Measurements from ENCODE around the gene PPP1R17.

PPP1R17 gene

DNA sequence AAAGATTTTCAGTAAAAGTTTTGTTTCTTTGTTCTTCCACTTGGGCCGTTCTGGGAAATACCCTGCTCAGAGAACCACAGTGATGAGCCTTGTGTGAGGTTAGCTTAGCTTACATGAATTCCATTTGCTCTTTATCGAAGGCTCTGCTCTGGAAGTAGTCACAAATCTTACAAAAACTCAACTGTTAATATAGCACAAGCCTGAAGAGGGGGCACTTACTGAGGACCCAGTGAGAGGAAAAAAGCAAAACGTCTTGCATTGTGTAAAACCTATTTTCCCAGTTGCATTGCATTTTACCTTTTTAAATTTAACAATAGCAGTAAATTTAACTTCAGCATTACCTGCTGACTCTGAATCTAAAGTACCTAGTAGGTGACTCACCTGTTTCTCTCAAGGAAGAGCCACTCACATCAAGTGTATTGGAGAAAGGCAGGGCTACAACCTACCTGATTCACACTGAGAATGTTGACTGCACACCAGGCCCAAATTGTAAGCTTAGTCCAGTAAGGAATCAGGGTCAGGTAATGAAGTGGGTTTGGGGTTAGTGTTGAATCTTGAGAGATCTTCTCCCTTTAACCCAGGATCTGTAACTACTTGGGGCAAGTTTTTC, 42.3 kb downstream of the PPP1R17 start:
- Histone ChIP-seq H2BK5ac (ENCODE audit: low read depth, low read length, poor library complexity) (no peak overlapping the region), H3K9me3 (ENCODE audit: insufficient read depth, low read depth, low read length) (no peaks in the 10 kb centered on the region), H4K8ac (ENCODE audit: low read depth, low read length) (no peak overlapping the region), H2AK5ac (ENCODE audit: low read length) (no peak overlapping the region), H3K9ac (ENCODE audit: low read length) (no peak overlapping the region), H3K4me1 (ENCODE audit: control insufficient read depth in 1 of 2, insufficient read depth in 2 of 2, low read length in 2 of 2) (no peaks in the 10 kb centered on the region), H3K14ac (ENCODE audit: low read length) (no peak overlapping the region), H2BK12ac (ENCODE audit: low read length) (no peak overlapping the region), H3K36me3 (ENCODE audit: control insufficient read depth in 1 of 2, insufficient read depth in 2 of 2, low read length in 2 of 2) (no peaks in the 10 kb centered on the region), H3K18ac (ENCODE audit: low read length) (no peak overlapping the region), H2BK120ac (ENCODE audit: insufficient read depth, low read length, poor library complexity) (no peak overlapping the region), H2AFZ (ENCODE audit: insufficient read depth, low read length, poor library complexity) (no peak overlapping the region), H3K4me3 (ENCODE audit: low read depth, low read length) (no peak overlapping the region), H3K79me2 (ENCODE audit: control insufficient read depth, insufficient read depth, low read length, poor library complexity) (no peaks in the 10 kb centered on the region), H4K12ac (ENCODE audit: low read depth, low read length) (no peak overlapping the region), H3K4me2 (ENCODE audit: low read length) (no peak overlapping the region), H3K23ac (ENCODE audit: low read length) (no peak overlapping the region), H4K91ac (ENCODE audit: low read depth, low read length) (no peak overlapping the region), H3K27ac (ENCODE audit: low read depth, low read length) (no peak overlapping the region), H3K79me1 (ENCODE audit: low read length) (no peaks in the 10 kb centered on the region), H3K4ac (ENCODE audit: low read depth, low read length) (no peak overlapping the region), H3K27me3 (ENCODE audit: insufficient read depth, low read length) (no peaks in the 10 kb centered on the region)
- no CpG with 5 or more reads among the region's 3 CpGs for WGBS (ENCODE audit: extremely low coverage, insufficient coverage, insufficient read length)
- no peak for DNase-seq

DNA sequence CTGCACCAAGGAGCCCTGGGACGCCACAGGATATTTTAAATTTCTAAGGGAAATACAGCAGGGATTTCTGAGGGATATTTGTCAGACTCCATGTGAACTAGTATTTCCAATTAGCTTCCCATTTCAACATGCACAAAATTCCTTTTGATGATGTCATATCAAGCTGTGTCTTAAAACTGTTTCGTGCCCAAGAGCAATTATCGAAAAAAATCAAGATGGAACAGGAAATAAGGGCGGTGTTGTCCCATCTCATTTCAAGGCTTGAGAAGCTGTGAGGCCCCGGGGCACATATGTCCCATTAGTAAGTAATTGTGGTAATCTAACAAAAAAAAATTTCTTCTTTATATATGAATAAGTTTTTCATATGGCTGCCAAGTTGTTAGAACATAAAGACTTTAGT, 47.4 kb downstream of the PPP1R17 start:
- WGBS (ENCODE audit: extremely low coverage, insufficient coverage, insufficient read length): no CpG with 5 or more reads among the region's 5 CpGs
- no peaks in the 10 kb centered on the region for H3K79me2 ChIP-seq (ENCODE audit: control insufficient read depth, insufficient read depth, low read length, poor library complexity)
- no peaks in the 10 kb centered on the region for H3K79me1 ChIP-seq (ENCODE audit: low read length)
- no peaks in the 10 kb centered on the region for H3K36me3 ChIP-seq (ENCODE audit: control insufficient read depth in 1 of 2, insufficient read depth in 2 of 2, low read length in 2 of 2)
- no peak overlapping the region for H3K14ac ChIP-seq (ENCODE audit: low read length)
- no peak overlapping the region for H2BK12ac ChIP-seq (ENCODE audit: low read length)
- H2AK5ac ChIP-seq (ENCODE audit: low read length): no peak overlapping the region
- no peak overlapping the region for H4K8ac ChIP-seq (ENCODE audit: low read depth, low read length)
- no peak overlapping the region for H3K23ac ChIP-seq (ENCODE audit: low read length)
- no peaks in the 10 kb centered on the region for H3K4me1 ChIP-seq (ENCODE audit: control insufficient read depth in 1 of 2, insufficient read depth in 2 of 2, low read length in 2 of 2)
- DNase-seq: peak in 1 of 2 donors; percentile 60
- no peak overlapping the region for H3K4me2 ChIP-seq (ENCODE audit: low read length)
- H3K4me3 ChIP-seq (ENCODE audit: low read depth, low read length): no peak overlapping the region
- no peak overlapping the region for H2AFZ ChIP-seq (ENCODE audit: insufficient read depth, low read length, poor library complexity)
- no peaks in the 10 kb centered on the region for H3K27me3 ChIP-seq (ENCODE audit: insufficient read depth, low read length)
- no peak overlapping the region for H2BK5ac ChIP-seq (ENCODE audit: low read depth, low read length, poor library complexity)
- H2BK120ac ChIP-seq (ENCODE audit: insufficient read depth, low read length, poor library complexity): no peak overlapping the region
- H3K9ac ChIP-seq (ENCODE audit: low read length): no peak overlapping the region
- H3K4ac ChIP-seq (ENCODE audit: low read depth, low read length): no peak overlapping the region
- no peak overlapping the region for H3K27ac ChIP-seq (ENCODE audit: low read depth, low read length)
- no peaks in the 10 kb centered on the region for H3K9me3 ChIP-seq (ENCODE audit: insufficient read depth, low read depth, low read length)
- no peak overlapping the region for H4K12ac ChIP-seq (ENCODE audit: low read depth, low read length)
- H4K91ac ChIP-seq (ENCODE audit: low read depth, low read length): no peak overlapping the region
- H3K18ac ChIP-seq (ENCODE audit: low read length): no peak overlapping the region

DNA sequence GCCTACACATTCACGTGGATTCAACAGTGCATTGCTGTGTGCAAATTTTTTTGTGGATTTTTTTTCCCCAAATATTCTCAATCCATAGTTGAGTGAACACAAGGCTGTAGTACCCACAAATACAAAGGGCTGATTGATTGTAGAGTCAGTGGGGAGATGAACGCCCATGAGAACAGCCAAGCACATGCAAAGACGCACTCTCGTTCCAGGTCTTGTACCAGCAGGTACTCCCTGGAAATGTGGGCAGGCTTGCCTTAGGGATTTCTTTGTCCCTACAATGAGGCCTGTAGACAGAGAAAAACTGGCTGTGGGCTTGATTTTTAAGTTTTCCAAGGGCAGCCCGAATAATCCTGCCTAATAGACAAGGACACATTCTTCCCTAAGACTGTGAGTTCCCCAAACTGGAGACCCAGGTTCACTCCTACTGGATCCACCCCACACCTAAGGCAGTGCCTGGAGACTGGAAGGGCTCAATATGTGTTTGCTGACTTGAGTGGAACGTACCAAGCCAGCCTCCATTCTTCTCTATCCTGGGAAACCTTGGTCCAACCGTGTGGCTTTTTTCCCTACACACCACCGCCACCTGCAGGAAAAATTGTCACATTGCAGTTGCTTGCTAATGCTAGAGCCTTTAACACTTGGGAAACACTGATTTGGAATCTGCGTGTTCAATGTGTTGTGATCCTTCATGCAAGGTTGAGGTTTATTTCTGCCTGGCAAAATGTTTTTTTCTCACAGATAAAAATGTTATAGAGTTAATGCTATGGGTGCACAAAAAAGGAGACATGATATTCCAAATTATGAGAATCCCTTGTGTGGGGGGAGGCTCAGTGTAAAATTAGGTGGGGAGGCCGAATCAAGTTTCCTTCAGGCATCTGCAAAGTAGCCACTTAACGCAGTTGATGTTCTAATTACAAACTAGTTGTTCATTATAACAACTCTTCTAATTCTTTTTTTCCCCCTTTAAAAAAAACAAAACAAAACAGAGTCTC, 49.3 kb downstream of the PPP1R17 start:
- Histone ChIP-seq H3K4me1 (ENCODE audit: control insufficient read depth in 1 of 2, insufficient read depth in 2 of 2, low read length in 2 of 2) (no peaks in the 10 kb centered on the region), H2AK5ac (ENCODE audit: low read length) (no peak overlapping the region), H2AFZ (ENCODE audit: insufficient read depth, low read length, poor library complexity) (no peak overlapping the region), H3K18ac (ENCODE audit: low read length) (no peak overlapping the region), H3K14ac (ENCODE audit: low read length) (no peak overlapping the region), H3K4ac (ENCODE audit: low read depth, low read length) (no peak overlapping the region), H3K36me3 (ENCODE audit: control insufficient read depth in 1 of 2, insufficient read depth in 2 of 2, low read length in 2 of 2) (no peaks in the 10 kb centered on the region), H3K9me3 (ENCODE audit: insufficient read depth, low read depth, low read length) (no peaks in the 10 kb centered on the region), H3K79me1 (ENCODE audit: low read length) (no peaks in the 10 kb centered on the region), H4K8ac (ENCODE audit: low read depth, low read length) (no peak overlapping the region), H3K27me3 (ENCODE audit: insufficient read depth, low read length) (no peaks in the 10 kb centered on the region), H3K4me3 (ENCODE audit: low read depth, low read length) (no peak overlapping the region), H3K27ac (ENCODE audit: low read depth, low read length) (no peak overlapping the region), H2BK120ac (ENCODE audit: insufficient read depth, low read length, poor library complexity) (no peak overlapping the region), H3K23ac (ENCODE audit: low read length) (no peak overlapping the region), H2BK12ac (ENCODE audit: low read length) (no peak overlapping the region), H4K91ac (ENCODE audit: low read depth, low read length) (no peak overlapping the region), H4K12ac (ENCODE audit: low read depth, low read length) (no peak overlapping the region), H3K9ac (ENCODE audit: low read length) (no peak overlapping the region), H3K79me2 (ENCODE audit: control insufficient read depth, insufficient read depth, low read length, poor library complexity) (no peaks in the 10 kb centered on the region), H2BK5ac (ENCODE audit: low read depth, low read length, poor library complexity) (no peak overlapping the region), H3K4me2 (ENCODE audit: low read length) (no peak overlapping the region)
- no CpG with 5 or more reads among the region's 11 CpGs for WGBS (ENCODE audit: extremely low coverage, insufficient coverage, insufficient read length)
- peak; percentile 65 to 90 for DNase-seq

GRCh38 chr7:31741852-31742251, 54.8 kb downstream of the PPP1R17 start:
- no peak overlapping the region for H3K4ac ChIP-seq (ENCODE audit: low read depth, low read length)
- no peaks in the 10 kb centered on the region for H3K36me3 ChIP-seq (ENCODE audit: control insufficient read depth in 1 of 2, insufficient read depth in 2 of 2, low read length in 2 of 2)
- no peak overlapping the region for H3K4me3 ChIP-seq (ENCODE audit: low read depth, low read length)
- DNase-seq: peak; percentile 14 to 78
- H2BK5ac ChIP-seq (ENCODE audit: low read depth, low read length, poor library complexity): no peak overlapping the region
- peaks cover 0 to 3% of the 10 kb centered on the region in 2 experiments for H3K4me1 ChIP-seq (ENCODE audit: control insufficient read depth in 1 of 2, insufficient read depth in 2 of 2, low read length in 2 of 2)
- no peaks in the 10 kb centered on the region for H3K9me3 ChIP-seq (ENCODE audit: insufficient read depth, low read depth, low read length)
- no peak overlapping the region for H3K18ac ChIP-seq (ENCODE audit: low read length)
- no peak overlapping the region for H4K91ac ChIP-seq (ENCODE audit: low read depth, low read length)
- WGBS (ENCODE audit: extremely low coverage, insufficient coverage, insufficient read length): no CpG with 5 or more reads among the region's 4 CpGs
- no peak overlapping the region for H2AFZ ChIP-seq (ENCODE audit: insufficient read depth, low read length, poor library complexity)
- no peak overlapping the region for H4K8ac ChIP-seq (ENCODE audit: low read depth, low read length)
- H2AK5ac ChIP-seq (ENCODE audit: low read length): no peak overlapping the region
- no peaks in the 10 kb centered on the region for H3K27me3 ChIP-seq (ENCODE audit: insufficient read depth, low read length)
- no peak overlapping the region for H2BK120ac ChIP-seq (ENCODE audit: insufficient read depth, low read length, poor library complexity)
- no peak overlapping the region for H3K14ac ChIP-seq (ENCODE audit: low read length)
- H3K27ac ChIP-seq (ENCODE audit: low read depth, low read length): no peak overlapping the region
- H3K79me2 ChIP-seq (ENCODE audit: control insufficient read depth, insufficient read depth, low read length, poor library complexity): no peaks in the 10 kb centered on the region
- H3K23ac ChIP-seq (ENCODE audit: low read length): no peak overlapping the region
- no peak overlapping the region for H2BK12ac ChIP-seq (ENCODE audit: low read length)
- H3K4me2 ChIP-seq (ENCODE audit: low read length): no peak overlapping the region
- H3K9ac ChIP-seq (ENCODE audit: low read length): no peak overlapping the region
- H4K12ac ChIP-seq (ENCODE audit: low read depth, low read length): no peak overlapping the region
- no peaks in the 10 kb centered on the region for H3K79me1 ChIP-seq (ENCODE audit: low read length)
